OCI-LY7 (cell line): ENCODE data around the gene PTPRQ.

Experiments used
- EZH2phosphoT487 ChIP-seq: fragments of 200-600 bp; sonication (generic); IDR thresholded peaks from 2 replicates; pipeline ENCODE4 v1.6.1; 2018; ENCODE audit warnings: low read depth, borderline replicate concordance, mild to moderate bottlenecking, mixed run types, antibody characterized with exemption, low read length, moderate library complexity, mixed read lengths
- TF ChIP-seq, protein P1 (sequence below): fragments of 200-600 bp; sonication (generic); conservative IDR thresholded peaks from 2 replicates; pipeline ENCODE4 v1.5.1; 2014; ENCODE audit warnings: mild to moderate bottlenecking, antibody characterized with exemption, low read length, moderate library complexity, mixed read lengths

GRCh38 chr12:80620281-80620680 lies 176.2 kb downstream of the PTPRQ start:
- TF ChIP-seq, protein P1, sequence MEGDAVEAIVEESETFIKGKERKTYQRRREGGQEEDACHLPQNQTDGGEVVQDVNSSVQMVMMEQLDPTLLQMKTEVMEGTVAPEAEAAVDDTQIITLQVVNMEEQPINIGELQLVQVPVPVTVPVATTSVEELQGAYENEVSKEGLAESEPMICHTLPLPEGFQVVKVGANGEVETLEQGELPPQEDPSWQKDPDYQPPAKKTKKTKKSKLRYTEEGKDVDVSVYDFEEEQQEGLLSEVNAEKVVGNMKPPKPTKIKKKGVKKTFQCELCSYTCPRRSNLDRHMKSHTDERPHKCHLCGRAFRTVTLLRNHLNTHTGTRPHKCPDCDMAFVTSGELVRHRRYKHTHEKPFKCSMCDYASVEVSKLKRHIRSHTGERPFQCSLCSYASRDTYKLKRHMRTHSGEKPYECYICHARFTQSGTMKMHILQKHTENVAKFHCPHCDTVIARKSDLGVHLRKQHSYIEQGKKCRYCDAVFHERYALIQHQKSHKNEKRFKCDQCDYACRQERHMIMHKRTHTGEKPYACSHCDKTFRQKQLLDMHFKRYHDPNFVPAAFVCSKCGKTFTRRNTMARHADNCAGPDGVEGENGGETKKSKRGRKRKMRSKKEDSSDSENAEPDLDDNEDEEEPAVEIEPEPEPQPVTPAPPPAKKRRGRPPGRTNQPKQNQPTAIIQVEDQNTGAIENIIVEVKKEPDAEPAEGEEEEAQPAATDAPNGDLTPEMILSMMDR, result no peak
- TF ChIP-seq EZH2phosphoT487, result no peak
